Spleen (tissue), 7 donors: Measurements from ENCODE around the gene SLC37A2.

ENCODE experiments used
- POLR2A ChIP-seq, 3 donors: fragments of 450-650 bp; IDR thresholded peaks; one replicate each; pipeline ENCODE4 v1.5.1; 2017; ENCODE audit warnings: antibody characterized with exemption in 3 of 3, mild to moderate bottlenecking in 1 of 3
- POLR2AphosphoS5 ChIP-seq, 3 donors: sonication (generic); formaldehyde crosslinking; IDR thresholded peaks; one replicate each; pipeline ENCODE4 v1.5.1; 2017; ENCODE audit warnings: antibody characterized with exemption in 3 of 3
- TF ChIP-seq, protein P1 (sequence below), 11 experiments: fragments of 200-600 bp in 7 of 11; fragments of 450-650 bp in 4 of 11; sonication (generic) in 4 of 11; IDR thresholded peaks in 8 of 11; conservative IDR thresholded peaks in 3 of 11; 1 replicate in 7 of 11; 2 replicates in 4 of 11; pipeline versions ENCODE4 v1.4.0 to v1.8.0; 2016 to 2021; ENCODE audit warnings: antibody characterized with exemption in 11 of 11, inconsistent platforms in 4 of 11, mild to moderate bottlenecking in 1 of 11
- donor health status: DM: no; HTN: no; CAD: no; lungs with moderate emphysema.
- donor health status: DM: no; HTN: no; CAD: no.
- donor health status: DM: no; HTN: no; CAD: no.

- TF ChIP-seq, protein P1, sequence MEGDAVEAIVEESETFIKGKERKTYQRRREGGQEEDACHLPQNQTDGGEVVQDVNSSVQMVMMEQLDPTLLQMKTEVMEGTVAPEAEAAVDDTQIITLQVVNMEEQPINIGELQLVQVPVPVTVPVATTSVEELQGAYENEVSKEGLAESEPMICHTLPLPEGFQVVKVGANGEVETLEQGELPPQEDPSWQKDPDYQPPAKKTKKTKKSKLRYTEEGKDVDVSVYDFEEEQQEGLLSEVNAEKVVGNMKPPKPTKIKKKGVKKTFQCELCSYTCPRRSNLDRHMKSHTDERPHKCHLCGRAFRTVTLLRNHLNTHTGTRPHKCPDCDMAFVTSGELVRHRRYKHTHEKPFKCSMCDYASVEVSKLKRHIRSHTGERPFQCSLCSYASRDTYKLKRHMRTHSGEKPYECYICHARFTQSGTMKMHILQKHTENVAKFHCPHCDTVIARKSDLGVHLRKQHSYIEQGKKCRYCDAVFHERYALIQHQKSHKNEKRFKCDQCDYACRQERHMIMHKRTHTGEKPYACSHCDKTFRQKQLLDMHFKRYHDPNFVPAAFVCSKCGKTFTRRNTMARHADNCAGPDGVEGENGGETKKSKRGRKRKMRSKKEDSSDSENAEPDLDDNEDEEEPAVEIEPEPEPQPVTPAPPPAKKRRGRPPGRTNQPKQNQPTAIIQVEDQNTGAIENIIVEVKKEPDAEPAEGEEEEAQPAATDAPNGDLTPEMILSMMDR (IDR thresholded peaks at IDR 0.05 in 8 of 11, conservative IDR thresholded peaks at IDR 0.05 in 3 of 11) = no peak
- TF ChIP-seq POLR2A (IDR thresholded peaks at IDR 0.05) (no peak), POLR2AphosphoS5 (IDR thresholded peaks at IDR 0.05) (no peak)
These were observed 12.8 kb downstream of the SLC37A2 start for GRCh38 chr11:125075900-125076317.
